GM18907 (cell line): ENCODE results near the gene CD36.
"Not testable (repeated sequence)": the region's sequence is repeated elsewhere in the genome, so short reads cannot be mapped to it uniquely, and the experiment has no call there.

ENCODE experiments used
- ATAC-seq: cut with Tn5 transposase; IDR thresholded peaks from one replicate; pipeline ENCODE4 v1.9.1; 2021; ENCODE audit warnings: mild to moderate bottlenecking, moderate library complexity; ENCODE audit not compliant: unreplicated experiment

The CD36 gene

GRCh38 chr7:80649011-80649410, 10.6 kb downstream of the CD36 start:
- ATAC-seq, result no peak

GRCh38 chr7:80650030-80650429, 11.6 kb downstream of the CD36 start:
- ATAC-seq, result no peak

GRCh38 chr7:80651471-80651870, 13.0 kb downstream of the CD36 start:
- no peak for ATAC-seq

GRCh38 chr7:80653244-80653643, 14.8 kb downstream of the CD36 start:
- no peak for ATAC-seq

- no peak for ATAC-seq
Measured at GRCh38 chr7:80654887-80655340, 16.5 kb downstream of the CD36 start.

- no peak for ATAC-seq
Measured at GRCh38 chr7:80656029-80656428, 17.6 kb downstream of the CD36 start.

GRCh38 chr7:80659120-80660055, 20.9 kb downstream of the CD36 start:
- ATAC-seq, result no peak

GRCh38 chr7:80660939-80661338, 22.5 kb downstream of the CD36 start:
- ATAC-seq, result no peak

- ATAC-seq, result no peak
Measured at GRCh38 chr7:80661729-80662128, 23.3 kb downstream of the CD36 start.

GRCh38 chr7:80662252-80662651, 23.8 kb downstream of the CD36 start:
- no peak for ATAC-seq

GRCh38 chr7:80665526-80665925, 27.1 kb downstream of the CD36 start:
- no peak for ATAC-seq

- ATAC-seq, result no peak
Measured at GRCh38 chr7:80666376-80666775, 27.9 kb downstream of the CD36 start.

GRCh38 chr7:80669367-80669766, 30.9 kb downstream of the CD36 start:
- not testable (repeated sequence) for ATAC-seq

- ATAC-seq, result no peak
Measured at GRCh38 chr7:80671744-80672143, 33.3 kb downstream of the CD36 start.

- no peak for ATAC-seq
Measured at GRCh38 chr7:80675090-80675489, 36.6 kb downstream of the CD36 start.

GRCh38 chr7:80676404-80676803, 38.0 kb downstream of the CD36 start:
- ATAC-seq, result no peak

GRCh38 chr7:80677629-80678028, 39.2 kb downstream of the CD36 start:
- no peak for ATAC-seq

- no peak for ATAC-seq
Measured at GRCh38 chr7:80678707-80679106, 40.3 kb downstream of the CD36 start.

GRCh38 chr7:80679921-80680907, 41.8 kb downstream of the CD36 start:
- ATAC-seq, result no peak

- peak; percentile 86 for ATAC-seq
Measured at GRCh38 chr7:80681272-80681885, 42.9 kb downstream of the CD36 start.

GRCh38 chr7:80682744-80683143, 44.3 kb downstream of the CD36 start:
- no peak for ATAC-seq
